ENCODE measurements around the gene MED15. TPM values are rescaled to one million over a fixed set of nuclear protein-coding genes. Genes with fewer than 3 reads are reported as not detected.
"Not testable (repeated sequence)": the region's sequence is repeated elsewhere in the genome, so short reads cannot be mapped to it uniquely, and the experiment has no call there.

Gene MED15
- total and polyA plus RNA-seq, 4 donors: 57.8 to 123 (median 69.1) TPM

- peaks cover 0 to 23% (median 1%) of the 10 kb centered on the region in 4 donors for H3K36me3 ChIP-seq (ENCODE audit: control insufficient read depth in 4 of 4, insufficient read depth in 4 of 4, low read length in 4 of 4)
- no peak for DNase-seq
- no peaks in the 10 kb centered on the region for H3K27me3 ChIP-seq (ENCODE audit: control insufficient read depth in 3 of 3, insufficient read depth in 3 of 3, low read length in 2 of 3)
- H3K4me3 ChIP-seq: no peak overlapping the region
- ATAC-seq (ENCODE audit: insufficient read depth, low FRiP score): no peak
- 91 to 92% methylated on average over 9 of the region's 9 CpGs for WGBS, 2 donors
- H3K9me3 ChIP-seq (ENCODE audit: control insufficient read depth in 4 of 4, insufficient read depth in 3 of 4, low read length in 3 of 4): no peaks in the 10 kb centered on the region
- peaks cover 0 to 2% (median 0%) of the 10 kb centered on the region in 5 donors for H3K4me1 ChIP-seq (ENCODE audit: control insufficient read depth in 5 of 5, insufficient read depth in 5 of 5, low read length in 5 of 5)
- TF ChIP-seq CTCF (IDR thresholded peaks at IDR 0.05; ENCODE audit: control extremely low read depth, extremely low read depth): no peak
- no peak overlapping the region for H3K9ac ChIP-seq (ENCODE audit: insufficient read depth in 1 of 2, low read length in 2 of 2)
- no peak overlapping the region for H3K27ac ChIP-seq (ENCODE audit: low read depth in 1 of 2, low read length in 1 of 2)
Measured at GRCh38 chr22:20590477-20591294, 83.3 kb downstream of the MED15 start.

- Histone ChIP-seq H3K27ac (ENCODE audit: low read depth in 1 of 2, low read length in 1 of 2) (no peak overlapping the region), H3K27me3 (ENCODE audit: control insufficient read depth in 3 of 3, insufficient read depth in 3 of 3, low read length in 2 of 3) (no peaks in the 10 kb centered on the region), H3K36me3 (ENCODE audit: control insufficient read depth in 4 of 4, insufficient read depth in 4 of 4, low read length in 4 of 4) (peaks cover 0 to 17% (median 1%) of the 10 kb centered on the region in 4 donors), H3K4me1 (ENCODE audit: control insufficient read depth in 5 of 5, insufficient read depth in 5 of 5, low read length in 5 of 5) (peaks cover 0 to 2% (median 0%) of the 10 kb centered on the region in 5 donors), H3K9ac (ENCODE audit: insufficient read depth in 1 of 2, low read length in 2 of 2) (no peak overlapping the region), H3K4me3 (no peak overlapping the region), H3K9me3 (ENCODE audit: control insufficient read depth in 4 of 4, insufficient read depth in 3 of 4, low read length in 3 of 4) (no peaks in the 10 kb centered on the region)
- no peak for TF ChIP-seq CTCF (IDR thresholded peaks at IDR 0.05; ENCODE audit: control extremely low read depth, extremely low read depth)
- ATAC-seq (ENCODE audit: insufficient read depth, low FRiP score) (no peak), DNase-seq (no peak)
- 92 to 93% methylated on average over 10 of the region's 10 CpGs for WGBS, 2 donors
Measured at GRCh38 chr22:20591295-20591645, 83.9 kb downstream of the MED15 start.

GRCh38 chr22:20591660-20592310, 84.4 kb downstream of the MED15 start:
- Histone ChIP-seq H3K9ac (ENCODE audit: insufficient read depth in 1 of 2, low read length in 2 of 2) (no peak overlapping the region), H3K4me1 (ENCODE audit: control insufficient read depth in 5 of 5, insufficient read depth in 5 of 5, low read length in 5 of 5) (peaks cover 0 to 2% (median 0%) of the 10 kb centered on the region in 5 donors), H3K36me3 (ENCODE audit: control insufficient read depth in 4 of 4, insufficient read depth in 4 of 4, low read length in 4 of 4) (peaks cover 0 to 12% (median 0%) of the 10 kb centered on the region in 4 donors), H3K9me3 (ENCODE audit: control insufficient read depth in 4 of 4, insufficient read depth in 3 of 4, low read length in 3 of 4) (no peaks in the 10 kb centered on the region), H3K27me3 (ENCODE audit: control insufficient read depth in 3 of 3, insufficient read depth in 3 of 3, low read length in 2 of 3) (no peaks in the 10 kb centered on the region), H3K4me3 (no peak overlapping the region), H3K27ac (ENCODE audit: low read depth in 1 of 2, low read length in 1 of 2) (no peak overlapping the region)
- DNase-seq: peak; percentile 35 to 74 (median 61)
- ATAC-seq (ENCODE audit: insufficient read depth, low FRiP score): no peak
- 78 to 82% methylated on average over 28 of the region's 28 CpGs for WGBS, 2 donors
- no peak for TF ChIP-seq CTCF (IDR thresholded peaks at IDR 0.05; ENCODE audit: control extremely low read depth, extremely low read depth)

- not testable (repeated sequence) for H3K27ac ChIP-seq (ENCODE audit: low read depth in 1 of 2, low read length in 1 of 2); H3K27me3 ChIP-seq (ENCODE audit: control insufficient read depth in 3 of 3, insufficient read depth in 3 of 3, low read length in 2 of 3); H3K4me1 ChIP-seq (ENCODE audit: control insufficient read depth in 5 of 5, insufficient read depth in 5 of 5, low read length in 5 of 5); H3K36me3 ChIP-seq (ENCODE audit: control insufficient read depth in 4 of 4, insufficient read depth in 4 of 4, low read length in 4 of 4); H3K9ac ChIP-seq (ENCODE audit: insufficient read depth in 1 of 2, low read length in 2 of 2); H3K4me3 ChIP-seq; DNase-seq; H3K9me3 ChIP-seq (ENCODE audit: control insufficient read depth in 4 of 4, insufficient read depth in 3 of 4, low read length in 3 of 4); ATAC-seq (ENCODE audit: insufficient read depth, low FRiP score)
Measured at GRCh38 chr22:20594038-20594437, 86.6 kb downstream of the MED15 start.

- not testable (repeated sequence) for ATAC-seq (ENCODE audit: insufficient read depth, low FRiP score); H3K27me3 ChIP-seq (ENCODE audit: control insufficient read depth in 3 of 3, insufficient read depth in 3 of 3, low read length in 2 of 3); H3K4me3 ChIP-seq; H3K36me3 ChIP-seq (ENCODE audit: control insufficient read depth in 4 of 4, insufficient read depth in 4 of 4, low read length in 4 of 4); H3K27ac ChIP-seq (ENCODE audit: low read depth in 1 of 2, low read length in 1 of 2); H3K4me1 ChIP-seq (ENCODE audit: control insufficient read depth in 5 of 5, insufficient read depth in 5 of 5, low read length in 5 of 5); DNase-seq; H3K9ac ChIP-seq (ENCODE audit: insufficient read depth in 1 of 2, low read length in 2 of 2); H3K9me3 ChIP-seq (ENCODE audit: control insufficient read depth in 4 of 4, insufficient read depth in 3 of 4, low read length in 3 of 4)
- WGBS, 2 donors: 92 to 94% methylated on average over 4 of the region's 4 CpGs
Measured at GRCh38 chr22:20594486-20594885, 87.1 kb downstream of the MED15 start.
